ENCODE data around the gene ALKBH3. TPM values are rescaled to one million over a fixed set of nuclear protein-coding genes. Genes with fewer than 3 reads are reported as not detected.

ALKBH3 gene
- total RNA-seq, 6 donors from 2014 or later, result 23.9 to 60.8 (median 27.6) TPM

DNA sequence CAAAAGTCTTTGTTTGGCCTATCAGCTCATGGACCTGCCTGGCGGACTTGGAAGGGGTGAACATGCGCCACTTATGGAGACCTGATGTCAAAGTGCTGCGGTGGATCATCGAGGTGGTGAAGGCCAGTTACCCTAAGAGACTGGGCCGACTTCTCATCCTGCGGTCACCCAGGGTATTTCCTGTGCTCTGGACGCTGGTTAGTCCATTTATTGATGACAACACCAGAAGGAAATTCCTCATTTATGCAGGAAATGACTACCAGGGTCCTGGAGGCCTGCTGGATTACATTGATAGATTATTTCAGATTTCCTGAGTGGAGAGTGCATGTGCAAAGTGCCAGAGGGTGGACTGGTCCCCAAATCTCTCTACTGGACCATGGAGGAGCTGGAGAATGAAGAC is 17.9 kb downstream of the ALKBH3 start:
- TF ChIP-seq EP300 (IDR thresholded peaks at IDR 0.05) (no peak), POLR2A (IDR thresholded peaks at IDR 0.05) (no peak), POLR2AphosphoS5 (IDR thresholded peaks at IDR 0.05) (no peak), CTCF (IDR thresholded peaks at IDR 0.05) (no peak)
- DNase-seq, result no peak
- H3K36me3 ChIP-seq, result peaks cover 2 to 90% (median 50%) of the 10 kb centered on the region in 4 donors
- ATAC-seq (ENCODE audit: low FRiP score in 2 of 2), result no peak
- H3K27me3 ChIP-seq, result no peaks in the 10 kb centered on the region
- no peak overlapping the region for H3K27ac ChIP-seq
- peaks cover 0 to 7% (median 0%) of the 10 kb centered on the region in 4 donors for H3K4me1 ChIP-seq
- 87 to 96% methylated on average over 4 to 7 of the region's 7 CpGs for WGBS, 2 donors
- no peak overlapping the region for H3K4me3 ChIP-seq
- H3K9me3 ChIP-seq, result no peaks in the 10 kb centered on the region

- ATAC-seq (ENCODE audit: low FRiP score in 2 of 2), result no peak
- WGBS, 2 donors, result 88 to 95% methylated on average over 2 to 13 of the region's 13 CpGs
Measured at GRCh38 chr11:43899094-43899493, 18.5 kb downstream of the ALKBH3 start.

GRCh38 chr11:43901551-43901950 is 20.9 kb downstream of the ALKBH3 start:
- TF ChIP-seq POLR2A (IDR thresholded peaks at IDR 0.05) (no peak), EP300 (IDR thresholded peaks at IDR 0.05) (no peak), POLR2AphosphoS5 (IDR thresholded peaks at IDR 0.05) (no peak), CTCF (IDR thresholded peaks at IDR 0.05) (no peak)

More at GRCh38 chr11:43899094-43899493, 18.5 kb downstream of the ALKBH3 start:
- Histone ChIP-seq H3K9me3 (no peaks in the 10 kb centered on the region), H3K36me3 (peaks cover 0 to 89% (median 48%) of the 10 kb centered on the region in 4 donors), H3K27me3 (no peaks in the 10 kb centered on the region), H3K27ac (no peak overlapping the region), H3K4me3 (no peak overlapping the region), H3K4me1 (peaks cover 0 to 11% (median 2%) of the 10 kb centered on the region in 4 donors)
- TF ChIP-seq POLR2A (IDR thresholded peaks at IDR 0.05) (no peak), POLR2AphosphoS5 (IDR thresholded peaks at IDR 0.05) (no peak), EP300 (IDR thresholded peaks at IDR 0.05) (no peak), CTCF (IDR thresholded peaks at IDR 0.05) (no peak)
- peak in 1 of 2 donors; percentile 52 for DNase-seq

GRCh38 chr11:43903078-43903477 is 22.4 kb downstream of the ALKBH3 start:
- no peak for DNase-seq
- TF ChIP-seq EP300 (IDR thresholded peaks at IDR 0.05), result no peak
- no peak for TF ChIP-seq POLR2AphosphoS5 (IDR thresholded peaks at IDR 0.05)
- no peak for TF ChIP-seq CTCF (IDR thresholded peaks at IDR 0.05)
- no peak for TF ChIP-seq POLR2A (IDR thresholded peaks at IDR 0.05)
- ATAC-seq (ENCODE audit: low FRiP score in 2 of 2), result peak in 1 of 2 donors; percentile 49
- Histone ChIP-seq H3K4me1 (peaks cover 0 to 13% (median 4%) of the 10 kb centered on the region in 4 donors), H3K36me3 (peaks cover 0 to 66% (median 31%) of the 10 kb centered on the region in 4 donors), H3K9me3 (no peaks in the 10 kb centered on the region), H3K27me3 (no peaks in the 10 kb centered on the region), H3K4me3 (no peak overlapping the region), H3K27ac (no peak overlapping the region)
- 73 to 79% methylated on average over 2 of the region's 2 CpGs for WGBS, 2 donors

More at GRCh38 chr11:43901551-43901950, 20.9 kb downstream of the ALKBH3 start:
- no peak for ATAC-seq (ENCODE audit: low FRiP score in 2 of 2)
- H3K4me1 ChIP-seq, result peaks cover 0 to 13% (median 4%) of the 10 kb centered on the region in 4 donors
- no peaks in the 10 kb centered on the region for H3K27me3 ChIP-seq
- no peak for DNase-seq
- H3K27ac ChIP-seq, result no peak overlapping the region
- no peaks in the 10 kb centered on the region for H3K9me3 ChIP-seq
- WGBS, 2 donors, result 88 to 94% methylated on average over 4 of the region's 4 CpGs
- H3K4me3 ChIP-seq, result no peak overlapping the region
- H3K36me3 ChIP-seq, result peaks cover 0 to 72% (median 41%) of the 10 kb centered on the region in 4 donors

DNA sequence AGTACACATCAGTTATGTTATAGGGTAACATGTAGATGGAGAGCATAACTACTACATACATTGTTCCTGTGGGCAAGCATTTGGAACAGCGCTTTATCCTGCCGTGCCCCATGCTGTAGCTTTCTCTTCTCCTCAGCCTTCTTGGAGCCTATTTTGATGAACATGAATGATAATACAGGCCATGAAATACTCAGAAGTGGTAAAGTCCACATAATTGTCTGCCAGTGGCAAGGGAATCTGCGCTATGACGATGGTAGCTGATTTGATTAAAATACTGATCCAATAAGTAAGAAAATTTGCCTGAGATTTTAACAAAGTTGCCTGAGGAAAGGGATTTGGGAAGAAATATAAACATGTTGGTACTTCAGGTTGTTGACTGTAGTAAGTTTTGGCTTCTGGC is 23.3 kb downstream of the ALKBH3 start:
- WGBS, 2 donors, result 94 to 95% methylated on average over 4 of the region's 4 CpGs
- Histone ChIP-seq H3K36me3 (peaks cover 0 to 61% (median 22%) of the 10 kb centered on the region in 4 donors), H3K4me3 (no peak overlapping the region), H3K9me3 (no peaks in the 10 kb centered on the region), H3K27ac (no peak overlapping the region), H3K4me1 (peaks cover 0 to 13% (median 4%) of the 10 kb centered on the region in 4 donors), H3K27me3 (no peaks in the 10 kb centered on the region)
- ATAC-seq (ENCODE audit: low FRiP score in 2 of 2) (no peak), DNase-seq (no peak)
- TF ChIP-seq POLR2A (IDR thresholded peaks at IDR 0.05) (no peak), POLR2AphosphoS5 (IDR thresholded peaks at IDR 0.05) (no peak), EP300 (IDR thresholded peaks at IDR 0.05) (no peak)

Data from upper lobe of left lung (tissue), 6 donors.